Endothelial cell of umbilical vein (primary cell): ENCODE measurements around the gene CELF2.

ENCODE experiments used
- CTCF ChIP-seq, 2 donors: IDR thresholded peaks; 1 replicate in 1 of 2; 2 replicates in 1 of 2; pipeline ENCODE4 v1.5.1; 2011; ENCODE audit warnings: low read length in 2 of 2, mild to moderate bottlenecking in 2 of 2, moderate library complexity in 2 of 2, control low read depth in 1 of 2, inconsistent platforms in 1 of 2, low read depth in 1 of 2; ENCODE audit not compliant: insufficient read depth in 1 of 2; ENCODE audit errors: extremely low read depth in 1 of 2
- POLR2A ChIP-seq: IDR thresholded peaks from 2 replicates; pipeline ENCODE4 v1.6.1; 2012; ENCODE audit warnings: low read depth, mild to moderate bottlenecking, control low read depth, low read length
- POLR2AphosphoS5 ChIP-seq: IDR thresholded peaks from 2 replicates; pipeline ENCODE4 v1.6.1; 2012; ENCODE audit warnings: low read depth, mild to moderate bottlenecking, control low read depth, low read length, moderate library complexity; ENCODE audit not compliant: insufficient read depth

- TF ChIP-seq POLR2A (no peak), POLR2AphosphoS5 (no peak), CTCF (IDR thresholded peaks at IDR 0.05; ENCODE audit: extremely low read depth in 1 of 2, insufficient read depth in 1 of 2, low read depth in 1 of 2, low read length in 2 of 2) (no peak)
These were observed 288.3 kb downstream of the CELF2 start for GRCh38 chr10:11305825-11306593.
